ENCODE data around the gene ASXL2.
"Not testable (repeated sequence)": the region's sequence is repeated elsewhere in the genome, so short reads cannot be mapped to it uniquely, and the experiment has no call there.

ASXL2 gene

DNA sequence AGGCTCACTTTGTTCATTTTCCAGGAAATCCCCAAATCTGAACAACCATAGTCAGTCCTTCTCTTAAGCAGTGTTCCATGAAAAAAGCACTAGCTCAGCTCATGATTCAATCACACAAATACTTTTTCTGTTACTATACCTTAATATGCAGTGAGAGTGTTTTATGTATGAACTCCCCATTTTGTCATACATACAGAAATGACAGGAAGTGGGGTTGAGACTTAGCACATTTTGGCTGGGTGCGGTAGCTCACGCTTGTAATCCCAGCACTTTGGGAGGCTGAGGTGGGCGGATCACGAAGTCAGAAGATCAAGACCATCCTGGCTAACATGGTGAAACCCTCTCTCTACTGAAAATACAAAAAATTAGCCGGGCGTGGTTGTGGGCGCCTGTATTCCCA is 149.7 kb downstream of the ASXL2 start:
- no peak for DNase-seq

DNA sequence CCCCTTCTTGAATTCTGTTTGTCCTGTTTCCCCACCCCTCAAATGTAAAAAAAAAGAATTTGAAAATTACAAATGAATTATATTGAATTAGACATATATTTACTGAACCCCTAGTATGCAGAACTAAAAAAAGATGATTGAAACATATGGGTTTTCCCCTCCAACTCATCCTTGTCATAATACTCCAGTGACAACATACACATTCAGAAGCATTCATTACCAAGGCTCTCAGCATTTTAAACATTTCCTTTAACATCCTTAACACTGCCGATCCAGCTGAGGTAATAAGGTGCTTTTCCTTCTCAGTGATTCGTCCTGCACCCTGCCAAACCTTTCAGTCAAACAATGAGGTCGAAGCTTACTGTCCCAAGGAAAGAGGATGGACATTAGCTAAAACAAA is 151.8 kb downstream of the ASXL2 start:
- DNase-seq: no peak

DNA sequence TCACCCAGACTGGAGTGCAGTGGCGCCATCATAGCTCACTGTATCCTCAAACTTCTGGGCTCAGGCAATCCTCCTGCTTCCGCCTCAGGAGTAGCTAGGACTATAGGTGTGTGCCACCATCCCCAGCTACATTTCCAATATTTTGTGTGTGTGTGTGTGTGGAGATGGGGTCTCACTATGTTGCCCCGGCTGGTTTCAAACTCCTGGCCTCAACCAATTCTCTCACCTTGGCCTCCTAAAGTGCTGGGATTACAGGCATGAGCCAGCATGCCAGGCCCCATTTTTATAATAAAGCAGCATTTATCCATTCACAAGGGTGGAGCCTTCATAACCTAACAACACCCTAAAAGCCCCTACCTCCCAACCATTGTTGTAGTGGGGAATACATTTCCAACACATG is 152.4 kb downstream of the ASXL2 start:
- no peak for DNase-seq

DNA sequence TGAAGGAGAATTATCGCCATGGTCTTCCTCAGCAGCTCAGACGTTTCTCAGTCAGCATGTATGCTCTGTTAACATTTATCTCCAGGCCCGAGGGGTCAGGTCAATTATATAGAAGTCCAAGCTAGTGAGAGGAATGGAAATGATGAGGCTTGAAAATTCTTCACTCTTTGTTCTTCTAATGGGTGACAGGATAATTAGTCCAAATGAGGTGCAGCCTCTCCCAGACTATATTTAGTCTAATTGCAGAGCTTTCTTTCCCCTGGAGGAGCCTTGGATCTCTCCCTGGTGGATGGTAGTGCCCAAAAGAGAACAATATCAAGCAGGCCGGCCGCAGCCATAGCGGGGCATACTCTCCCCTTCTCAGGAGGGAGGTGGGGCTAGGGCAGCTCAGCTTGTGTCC is 153.5 kb downstream of the ASXL2 start:
- no peak for DNase-seq

DNA sequence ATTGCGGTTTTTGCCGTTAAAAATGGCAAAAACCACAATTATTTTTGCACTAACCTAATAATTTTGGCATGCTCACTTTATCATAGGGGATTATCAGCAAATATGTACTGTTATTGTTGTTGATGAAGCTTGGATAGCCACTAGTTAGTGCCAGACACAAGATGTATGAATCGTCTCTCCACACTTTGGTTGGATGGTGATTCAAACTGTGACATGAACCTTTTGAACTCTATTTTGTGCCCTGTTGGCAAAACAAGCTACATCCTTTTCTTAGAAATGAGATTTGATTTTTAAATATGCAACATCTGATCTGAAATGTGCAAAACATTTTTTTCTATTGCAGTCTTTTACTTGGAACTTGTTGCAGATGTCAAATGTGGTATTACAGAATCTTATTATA is 156.1 kb downstream of the ASXL2 start:
- no peak for DNase-seq

DNA sequence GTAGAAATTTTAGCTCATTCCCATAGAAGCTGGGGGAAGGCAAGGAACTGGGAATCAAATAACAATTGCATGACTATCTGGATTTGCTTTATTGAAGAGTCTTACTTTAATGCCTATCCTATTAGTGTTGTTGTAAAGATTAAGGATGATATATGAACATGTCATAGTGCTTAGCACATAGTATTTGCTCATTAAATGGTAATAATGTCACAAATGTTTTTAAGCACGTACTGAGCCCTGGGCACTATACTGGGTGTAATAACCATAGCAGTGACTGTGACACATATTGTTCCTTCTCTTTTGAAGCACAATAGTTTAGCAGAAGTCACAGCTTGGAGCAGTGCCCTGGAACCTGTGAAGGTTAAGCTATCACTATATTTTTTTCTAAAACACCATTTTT is 157.7 kb downstream of the ASXL2 start:
- no peak for DNase-seq

DNA sequence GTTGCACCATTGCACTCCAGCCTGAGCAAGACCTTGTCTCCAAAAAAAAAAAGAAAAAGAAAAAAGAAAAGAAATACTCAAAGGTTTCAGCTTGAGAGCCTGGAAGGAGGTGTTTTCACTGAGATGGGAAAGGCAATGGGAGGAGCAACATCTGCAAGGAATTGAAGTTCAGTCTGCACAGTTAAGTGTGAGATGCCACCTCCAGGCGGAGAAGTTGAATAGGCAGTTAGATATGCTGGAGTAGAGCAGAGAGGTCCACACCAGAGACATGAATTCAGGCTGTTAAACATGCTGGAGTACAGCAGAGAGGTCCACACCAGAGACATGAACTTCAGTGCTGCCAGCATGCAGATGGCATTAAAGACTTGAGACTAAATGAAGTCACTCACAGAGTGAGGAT is 163.5 kb downstream of the ASXL2 start:
- DNase-seq: no peak

DNA sequence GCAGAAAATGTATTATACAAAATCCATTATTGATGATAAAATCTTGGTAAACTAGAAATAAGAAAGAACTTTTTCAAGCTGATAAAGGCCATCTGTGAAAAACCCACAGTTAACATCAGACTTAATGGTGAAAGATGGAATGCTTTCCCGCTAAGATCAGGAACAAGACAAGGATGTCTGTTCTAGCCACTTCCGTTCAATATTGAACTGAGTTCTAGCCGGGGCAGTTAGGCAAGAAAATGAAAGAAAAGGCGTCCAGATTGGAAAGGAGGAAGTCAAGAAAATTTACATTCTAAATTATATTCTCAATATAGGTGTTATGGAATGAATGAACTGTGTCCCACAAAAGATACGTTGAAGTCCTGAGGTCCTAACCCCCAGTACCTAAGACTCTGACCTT is 165.8 kb downstream of the ASXL2 start:
- no peak for DNase-seq

DNA sequence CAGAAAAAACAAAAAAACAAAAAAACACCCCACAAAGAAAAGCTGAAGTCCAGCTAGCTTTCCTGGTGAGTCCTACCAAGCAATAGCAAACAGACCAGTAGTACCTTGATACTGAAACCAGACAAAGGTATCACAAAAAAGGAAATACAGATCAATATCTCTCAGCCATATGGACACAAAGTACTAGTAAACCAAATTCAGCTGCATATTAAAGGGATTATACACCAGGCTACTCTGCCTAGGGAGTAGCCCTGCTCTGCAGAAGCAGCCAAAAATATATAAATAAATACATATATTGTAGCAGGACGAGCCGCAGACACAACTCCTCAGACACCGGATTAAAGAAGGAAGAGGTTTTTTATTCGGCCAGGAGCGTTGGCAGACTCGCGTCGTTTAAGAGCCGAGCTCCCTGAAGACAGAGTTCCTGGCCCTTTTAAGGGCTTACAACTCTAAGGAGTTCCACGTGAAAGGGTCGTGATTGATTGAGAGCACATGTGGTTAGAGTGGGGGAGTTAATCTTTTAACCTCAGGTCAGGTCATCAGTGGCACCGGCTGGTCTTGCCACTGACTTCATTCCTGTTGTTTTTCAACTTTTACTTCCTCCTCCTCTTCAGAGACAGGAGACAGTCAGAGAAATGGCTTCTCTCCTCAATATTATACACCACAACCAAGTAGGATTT is 166.5 kb downstream of the ASXL2 start:
- no peak for DNase-seq

DNA sequence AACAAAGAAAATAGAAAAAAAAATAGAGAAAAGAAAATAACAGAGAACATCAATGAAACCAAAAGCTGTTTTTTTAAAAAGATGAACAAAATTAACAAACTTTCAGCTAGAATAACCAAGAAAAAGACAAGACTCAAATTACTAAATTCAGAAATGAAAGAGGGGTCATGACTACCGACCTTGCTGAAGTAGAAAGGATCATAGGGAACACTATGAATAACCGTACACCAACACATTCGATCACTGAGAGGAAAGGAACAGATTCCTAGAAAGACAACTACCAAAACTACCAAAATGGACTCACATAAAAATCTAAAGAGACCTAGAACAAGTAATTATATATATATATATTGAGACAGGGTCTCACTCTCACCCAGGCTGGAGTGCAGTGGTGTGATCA is 167.5 kb downstream of the ASXL2 start:
- peak; percentile 8 for DNase-seq

DNA sequence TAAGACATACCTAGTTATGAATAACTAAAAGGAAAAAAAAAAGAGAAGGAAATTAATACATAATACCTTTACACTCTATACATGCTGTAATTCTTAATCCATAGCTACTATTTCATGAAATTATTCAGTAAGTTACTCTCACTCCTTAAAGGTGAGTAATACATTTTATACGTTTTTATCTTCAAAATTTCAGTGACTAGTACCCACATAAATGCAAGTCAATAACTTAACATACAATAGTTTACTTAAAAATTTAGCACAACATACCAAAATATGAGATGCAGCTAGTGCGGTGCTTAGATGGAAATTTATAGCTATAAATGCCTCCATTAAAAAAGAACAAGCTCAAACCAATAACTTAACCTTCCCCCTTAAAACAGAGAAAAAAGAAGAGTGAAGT is 168.9 kb downstream of the ASXL2 start:
- no peak for DNase-seq

DNA sequence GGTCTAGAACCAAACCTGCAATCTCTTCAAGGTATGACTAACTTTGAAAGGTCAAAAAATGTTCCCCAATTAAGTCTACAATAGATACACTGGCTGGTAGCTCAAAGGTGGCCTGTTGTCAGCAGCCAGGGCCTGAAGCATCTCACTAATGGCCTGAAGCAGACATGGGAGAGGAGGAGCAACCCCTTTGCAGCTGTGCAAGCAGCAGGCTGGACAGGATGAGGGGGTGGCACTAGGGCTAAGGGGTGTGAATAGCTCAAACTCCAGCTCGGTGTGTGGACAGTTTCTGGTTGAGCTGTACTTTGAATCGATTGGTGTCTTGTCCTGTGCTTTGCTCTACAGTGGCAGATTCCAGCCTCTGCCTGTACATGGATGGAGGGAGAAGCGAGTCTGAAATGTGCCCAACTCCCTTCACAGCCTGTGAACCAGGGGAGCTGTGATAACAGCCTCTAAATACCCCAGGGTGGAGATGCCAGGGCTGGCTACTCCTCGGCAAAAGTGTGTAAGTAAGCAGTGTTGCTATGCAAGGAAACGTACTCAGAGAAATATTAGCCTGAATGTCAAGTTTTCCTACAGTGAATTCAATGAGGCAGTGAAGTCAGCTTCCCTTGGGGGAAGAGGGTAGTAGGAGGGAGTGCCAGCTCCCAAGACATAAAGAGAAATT is 170.2 kb downstream of the ASXL2 start:
- DNase-seq: no peak

DNA sequence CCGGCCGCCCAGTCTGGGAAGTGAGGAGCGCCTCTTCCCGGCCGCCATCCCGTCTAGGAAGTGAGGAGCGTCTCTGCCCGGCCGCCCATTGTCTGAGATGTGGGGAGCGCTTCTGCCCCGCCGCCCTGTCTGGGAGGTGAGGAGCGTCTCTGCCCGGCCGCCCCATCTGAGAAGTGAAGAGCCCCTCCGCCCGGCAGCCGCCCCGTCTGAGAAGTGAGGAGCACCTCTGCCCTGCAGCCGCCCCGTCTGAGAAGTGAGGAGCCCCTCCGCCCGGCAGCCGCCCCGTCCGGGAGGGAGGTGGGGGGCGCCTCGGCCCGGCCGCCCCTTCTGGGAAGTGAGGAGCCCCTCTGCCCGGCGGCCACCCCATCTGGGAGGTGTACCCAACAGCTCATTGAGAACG is 172.7 kb downstream of the ASXL2 start:
- not testable (repeated sequence) for DNase-seq

DNA sequence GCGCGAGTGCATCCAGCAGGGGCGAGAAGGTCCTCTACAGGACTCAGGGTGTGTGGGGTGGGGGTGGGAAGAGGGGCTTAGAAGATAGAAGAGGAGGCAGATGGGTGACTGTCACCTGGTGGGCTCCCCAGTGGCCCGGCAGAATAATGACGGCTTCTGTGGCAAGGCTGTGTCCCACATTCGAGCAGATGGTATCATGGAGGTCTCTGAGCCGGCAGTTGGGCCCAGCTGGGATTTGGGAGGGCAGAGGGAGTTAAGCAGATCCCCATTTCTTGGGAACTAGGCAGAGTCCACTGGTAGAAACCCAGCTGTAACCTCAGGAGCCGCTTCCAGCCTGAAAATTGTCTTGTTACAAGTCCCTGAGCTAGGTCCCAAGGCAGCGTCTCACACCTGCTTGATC is 176.5 kb downstream of the ASXL2 start:
- DNase-seq: no peak

DNA sequence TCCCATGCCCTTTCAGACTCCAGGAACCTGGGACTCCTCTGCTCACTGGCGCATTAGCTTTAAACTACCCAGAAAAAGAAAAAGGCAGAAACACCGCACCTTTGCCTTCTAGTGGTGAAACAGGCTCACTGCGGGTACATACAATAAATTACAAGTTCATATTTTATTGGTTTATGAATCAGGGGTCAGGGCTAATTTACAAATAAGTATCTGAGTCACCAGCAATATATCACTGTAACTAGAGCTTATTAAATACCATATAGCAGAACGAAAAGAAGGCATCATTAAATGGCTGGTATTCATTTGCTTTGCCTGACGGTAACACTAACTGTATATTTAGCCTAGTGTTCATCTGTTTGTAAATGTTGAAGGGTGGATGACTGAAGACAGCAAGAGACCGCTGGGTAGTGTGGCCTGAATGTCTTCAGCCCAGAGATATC is 178.0 kb downstream of the ASXL2 start:
- peak; percentile 58 for DNase-seq

DNA sequence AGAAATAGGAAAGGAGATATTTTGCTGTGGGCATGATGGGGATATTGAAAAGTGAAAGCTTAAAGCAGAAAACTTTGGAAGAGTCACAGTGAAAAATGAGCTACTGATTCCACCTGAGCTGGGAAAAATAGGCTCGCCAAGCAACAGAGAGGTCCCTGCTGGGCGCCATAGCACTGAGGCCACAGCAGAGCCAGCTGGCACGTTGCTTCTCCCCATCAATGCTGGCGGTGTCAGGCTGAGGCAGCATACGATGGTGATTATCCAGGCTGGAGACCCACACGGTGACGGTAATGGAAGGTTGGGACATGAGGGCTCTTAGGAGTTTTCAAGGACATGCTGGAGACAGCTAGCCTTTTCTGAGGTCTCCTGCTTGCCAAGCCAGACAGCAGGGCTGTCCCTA is 179.1 kb downstream of the ASXL2 start:
- no peak for DNase-seq

DNA sequence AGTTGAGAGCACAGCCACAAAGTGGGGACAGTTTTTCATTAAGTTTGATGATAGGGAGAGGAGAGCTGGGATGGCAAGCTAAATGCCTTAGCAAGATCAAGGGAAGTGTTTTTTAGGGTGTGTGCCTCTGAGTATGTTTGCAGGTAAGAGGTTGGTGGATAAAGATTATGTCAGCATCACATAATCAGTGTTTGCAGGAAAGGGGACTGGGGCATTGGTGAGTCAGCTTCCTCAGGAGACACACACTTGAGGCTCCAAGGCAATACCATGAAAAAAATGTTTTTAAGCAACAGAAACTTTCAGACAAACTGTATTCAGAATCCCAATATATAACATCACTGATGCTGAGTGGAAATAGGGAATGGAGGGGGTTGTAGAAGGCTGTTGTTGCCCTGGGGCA is 179.5 kb downstream of the ASXL2 start:
- peak; percentile 48 for DNase-seq

DNA sequence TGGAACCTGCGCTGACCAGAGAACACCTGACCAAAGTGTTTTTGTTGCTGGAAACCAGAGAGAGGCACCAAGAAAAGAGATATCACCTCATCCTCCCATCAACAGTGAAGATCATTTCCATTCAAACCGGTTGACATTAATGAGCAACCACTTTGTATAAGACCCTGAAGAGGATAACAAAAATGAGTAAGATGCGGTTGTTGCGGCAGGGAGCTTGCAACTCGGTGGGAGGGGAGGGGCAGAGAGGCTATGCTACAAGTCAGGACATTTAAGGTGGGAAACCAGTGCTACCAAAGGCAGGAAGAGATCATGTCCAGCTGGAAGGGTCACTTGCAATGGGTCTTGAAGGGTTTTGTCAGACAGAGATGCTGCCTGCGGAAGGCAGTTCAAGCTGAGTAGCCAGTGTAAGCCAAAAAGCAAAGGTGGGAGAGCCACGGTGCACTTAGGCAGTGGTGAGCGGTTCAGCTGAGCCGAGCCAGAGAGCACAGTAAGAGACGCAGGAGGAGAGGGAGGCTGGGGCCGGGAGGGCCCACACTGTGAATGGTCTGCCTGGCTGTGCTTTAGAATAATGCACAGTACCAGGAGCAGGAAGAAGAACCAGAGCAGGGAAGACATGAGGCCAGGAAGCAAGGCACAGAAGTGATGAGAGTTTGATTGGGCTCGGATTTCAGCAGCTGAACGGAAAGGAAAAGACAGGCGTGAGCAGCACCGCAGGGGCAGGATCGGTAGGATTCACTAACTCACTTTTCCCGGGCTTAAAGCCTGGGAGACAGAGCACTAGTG is 180.5 kb downstream of the ASXL2 start:
- DNase-seq: peak; percentile 8

DNA sequence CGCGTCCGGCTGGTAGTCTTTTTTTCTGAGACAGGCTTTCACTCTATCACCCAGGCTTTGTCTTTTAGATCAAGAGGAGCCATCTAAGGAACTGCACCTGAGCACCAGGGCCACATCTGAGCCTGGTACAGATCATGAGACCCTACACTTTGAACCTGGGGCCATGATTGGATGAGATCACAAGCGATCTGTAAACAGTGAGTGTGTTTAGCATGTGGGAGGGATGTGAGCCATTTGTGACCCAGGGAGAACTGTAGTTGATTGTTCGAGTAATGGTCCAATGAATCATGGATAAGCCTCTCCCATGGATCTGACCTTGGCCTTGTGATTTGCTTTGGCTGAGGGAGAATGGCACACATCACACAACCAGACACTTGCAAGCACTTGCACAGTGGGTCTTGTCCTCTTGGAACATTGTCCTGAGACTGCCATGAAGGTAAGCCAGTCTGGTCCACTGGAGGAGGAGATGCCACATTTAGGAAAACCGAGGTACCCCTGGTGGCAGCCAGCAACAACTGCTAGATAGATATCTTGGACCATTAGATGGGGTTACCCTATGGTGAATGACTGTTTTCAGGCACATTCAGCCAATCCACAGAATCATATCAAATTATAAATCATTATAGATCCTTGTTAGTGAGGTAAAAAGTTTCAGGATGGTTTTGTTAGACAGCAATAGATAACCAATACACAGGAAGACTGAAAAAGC is 185.4 kb downstream of the ASXL2 start:
- no peak for DNase-seq

DNA sequence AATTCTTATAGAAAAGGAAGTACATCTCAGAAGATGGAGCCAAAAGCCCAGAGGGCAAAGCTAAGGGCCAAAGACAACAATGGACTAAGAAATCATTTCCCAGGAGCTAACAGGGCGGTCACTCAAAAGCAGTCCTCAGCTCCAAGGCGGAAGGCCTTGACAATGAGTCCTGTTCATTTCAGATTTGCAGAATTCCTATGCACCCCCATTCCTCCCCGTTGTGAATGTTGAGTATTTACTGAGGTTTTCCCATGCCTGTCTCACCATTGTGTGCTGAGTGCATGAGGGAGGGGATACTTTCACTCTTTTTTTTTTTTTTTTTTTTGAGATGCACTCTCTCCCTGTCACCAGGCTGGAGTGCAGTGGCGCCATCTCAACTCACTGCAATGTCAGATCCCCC is 186.1 kb downstream of the ASXL2 start:
- DNase-seq: no peak

DNA sequence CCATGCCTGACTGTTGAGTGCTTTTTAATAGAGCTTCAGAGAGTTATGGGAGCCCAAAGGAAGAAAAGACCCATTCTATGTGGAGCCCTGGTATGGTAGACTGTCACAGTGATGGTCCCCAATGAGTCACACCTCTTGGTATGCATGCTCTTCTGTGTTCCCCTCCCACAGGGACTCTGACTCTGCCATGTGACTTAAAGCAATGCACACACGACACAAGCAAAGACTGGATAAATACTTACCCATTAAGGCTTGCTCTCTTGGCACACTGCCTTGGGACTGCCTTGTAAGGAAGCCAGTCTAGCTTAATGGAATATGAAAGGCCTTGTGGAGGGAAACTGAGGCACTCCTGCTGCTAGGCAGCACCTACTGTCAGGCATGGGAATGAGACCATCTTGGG is 188.2 kb downstream of the ASXL2 start:
- no peak for DNase-seq

DNA sequence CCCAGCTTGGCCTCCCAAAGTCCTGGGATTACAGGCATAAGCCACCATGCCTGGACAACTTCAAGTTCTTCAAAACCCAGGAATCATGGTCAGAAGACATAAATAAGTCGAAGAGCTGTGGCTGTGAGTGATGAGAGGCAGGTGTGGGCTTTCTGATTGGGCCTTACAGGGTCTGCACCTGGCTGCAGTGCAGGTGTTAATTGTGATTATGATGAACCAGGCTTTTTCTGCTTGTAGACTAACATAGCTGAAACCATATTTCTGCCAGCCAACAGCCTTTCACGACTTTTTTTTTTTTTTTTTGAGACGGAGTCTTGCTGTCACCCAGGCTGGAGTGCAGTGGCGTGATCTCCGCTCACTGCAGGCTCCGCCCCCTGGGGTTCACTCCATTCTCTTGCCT is 190.1 kb downstream of the ASXL2 start:
- no peak for DNase-seq

DNA sequence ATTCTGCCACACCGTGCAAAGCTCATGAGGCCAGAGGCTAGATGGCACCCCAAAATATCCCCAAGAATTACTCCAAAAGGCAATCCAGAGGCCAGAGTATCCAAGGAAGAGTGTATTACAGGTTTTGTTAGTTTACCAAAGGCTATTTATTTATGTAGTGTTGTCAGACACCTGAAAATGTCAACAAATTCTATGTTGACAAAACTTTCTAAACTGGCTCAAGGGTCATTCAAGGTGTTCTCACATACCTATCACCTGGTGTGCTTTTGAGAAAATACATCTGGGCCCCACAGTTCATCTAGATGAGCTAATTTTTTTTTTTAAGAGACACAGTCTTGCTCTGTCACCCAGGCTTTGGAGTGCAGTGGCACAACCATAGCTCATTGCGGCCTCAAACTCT is 192.5 kb downstream of the ASXL2 start:
- no peak for DNase-seq

All from activated CD4-positive, alpha-beta T cell treated with anti-CD3 and anti-CD28 coated beads, Interleukin-10, Interleukin-2, amounts not matched to agents 100 ng/mL and 50 ng/mL, durations not matched to agents 16 hours and 8 hours (primary cell).